HG02943 (cell line): ENCODE data around the gene PSMG3.
"Not testable (repeated sequence)": the region's sequence is repeated elsewhere in the genome, so short reads cannot be mapped to it uniquely, and the experiment has no call there.

ENCODE experiments used
- ATAC-seq: cut with Tn5 transposase; IDR thresholded peaks from one replicate; pipeline ENCODE4 v1.9.1; 2021; ENCODE audit warnings: mild to moderate bottlenecking, low read depth, moderate library complexity; ENCODE audit not compliant: unreplicated experiment

The PSMG3 gene

DNA sequence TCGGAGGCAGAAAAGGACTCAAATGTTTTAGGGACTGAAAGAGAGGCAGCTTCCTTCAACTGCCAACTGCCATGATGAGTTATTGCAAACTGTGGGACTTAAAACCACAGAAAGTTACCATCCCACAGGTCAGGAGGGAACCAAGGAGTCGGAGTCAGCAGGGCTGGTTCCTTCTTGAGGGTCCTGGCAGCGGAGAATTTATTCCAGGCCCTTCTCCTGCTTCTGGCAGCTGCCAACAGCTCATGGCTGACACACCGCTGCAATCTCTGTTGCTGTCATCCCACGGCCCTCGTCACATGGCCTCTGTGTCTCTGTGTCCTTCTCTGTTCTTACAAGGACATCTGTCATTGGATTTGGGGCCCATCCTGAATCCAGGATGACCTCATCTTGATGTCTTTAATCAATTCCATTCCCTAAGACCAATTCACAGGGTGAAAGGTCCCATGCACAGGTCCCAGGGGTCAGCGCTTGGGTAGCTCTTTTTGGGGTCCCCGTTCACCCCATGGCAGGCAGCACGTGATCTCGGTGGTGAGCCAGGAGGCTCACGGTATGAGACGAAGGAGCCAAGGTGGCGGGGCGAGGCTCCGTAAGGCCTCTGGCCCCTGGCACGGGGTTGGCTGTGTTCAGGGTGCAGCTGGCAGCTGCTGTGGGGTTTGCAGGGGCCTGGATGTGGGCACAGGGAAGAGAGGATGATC, 27.4 kb upstream of the PSMG3 start:
- no peak for ATAC-seq

DNA sequence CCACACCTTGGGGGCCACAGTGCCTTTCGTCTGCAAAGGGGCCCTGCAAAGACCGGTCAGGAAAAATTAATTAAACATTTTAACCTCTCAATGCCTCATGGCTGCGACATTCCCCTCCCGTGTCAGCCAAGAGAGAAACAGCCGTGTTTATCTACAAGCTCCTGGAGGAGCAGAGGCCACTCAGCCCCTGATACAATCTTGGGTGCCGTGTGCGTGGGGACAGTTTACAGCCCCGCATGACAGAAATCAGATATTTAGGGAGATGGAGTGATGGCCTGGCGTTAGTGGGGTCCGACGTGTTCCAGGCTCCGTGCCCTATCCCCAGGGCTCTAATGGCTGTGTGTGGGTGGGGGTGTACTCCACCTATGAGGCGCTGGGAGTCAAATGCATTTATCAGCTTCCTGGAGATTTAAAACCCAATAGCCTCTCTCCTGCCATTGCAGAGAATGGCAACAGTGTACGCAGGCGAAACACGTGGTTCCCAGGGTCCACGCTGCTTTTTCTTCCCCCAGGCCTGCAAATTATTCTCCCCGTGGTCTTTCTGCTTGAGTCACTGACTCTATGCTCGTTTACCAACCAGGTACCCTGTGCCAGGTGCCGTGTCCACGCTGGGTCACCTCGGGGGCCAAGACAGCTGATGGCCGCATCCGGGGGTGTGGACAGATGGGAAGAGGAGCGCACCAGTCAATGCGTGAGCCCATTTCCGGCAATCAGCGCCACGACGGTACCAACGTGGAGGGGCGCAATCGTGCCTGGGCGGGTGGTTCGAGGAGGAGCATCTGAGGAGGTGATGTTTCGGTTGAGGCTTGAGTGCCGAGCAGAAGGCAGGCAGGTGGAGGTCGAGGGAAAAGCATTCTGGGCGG, 26.6 kb upstream of the PSMG3 start:
- no peak for ATAC-seq

DNA sequence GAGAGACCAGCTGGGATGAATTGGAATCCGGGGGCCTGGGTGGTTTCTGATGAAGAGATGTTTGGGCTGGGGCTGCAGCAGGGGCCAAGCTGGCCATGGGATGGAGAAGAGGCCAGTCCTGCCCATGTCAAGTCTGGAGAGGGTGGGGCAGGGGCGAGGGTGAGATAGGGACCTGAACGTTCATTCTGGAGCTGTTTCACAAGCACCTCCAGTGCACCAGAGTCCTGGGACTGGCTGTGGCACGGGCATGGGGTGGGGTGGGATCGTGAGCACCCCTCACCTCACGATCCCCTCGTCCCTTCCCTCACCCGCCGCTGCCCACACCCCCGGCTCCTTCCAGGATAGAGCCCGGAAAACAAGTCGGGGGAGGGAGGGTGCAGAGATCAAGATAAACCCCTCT, 25.8 kb upstream of the PSMG3 start:
- ATAC-seq = no peak

DNA sequence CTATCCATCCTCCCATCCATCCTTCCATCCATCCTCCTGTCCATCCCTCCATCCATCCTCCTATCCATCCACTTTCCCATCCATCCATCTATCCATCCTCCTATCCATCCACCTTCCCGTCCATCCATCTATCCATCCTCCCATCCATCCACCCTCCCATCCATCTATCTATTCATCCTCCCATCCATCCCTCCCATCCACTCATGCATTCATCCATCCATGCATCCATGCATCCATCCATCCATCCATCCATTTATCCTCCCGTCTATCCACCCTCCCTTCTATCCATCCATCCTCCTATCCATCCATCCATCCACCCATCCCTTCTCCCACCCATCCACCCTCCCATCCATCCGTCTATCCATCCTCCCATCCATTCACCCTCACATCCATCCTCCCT, 25.2 kb upstream of the PSMG3 start:
- no peak for ATAC-seq

DNA sequence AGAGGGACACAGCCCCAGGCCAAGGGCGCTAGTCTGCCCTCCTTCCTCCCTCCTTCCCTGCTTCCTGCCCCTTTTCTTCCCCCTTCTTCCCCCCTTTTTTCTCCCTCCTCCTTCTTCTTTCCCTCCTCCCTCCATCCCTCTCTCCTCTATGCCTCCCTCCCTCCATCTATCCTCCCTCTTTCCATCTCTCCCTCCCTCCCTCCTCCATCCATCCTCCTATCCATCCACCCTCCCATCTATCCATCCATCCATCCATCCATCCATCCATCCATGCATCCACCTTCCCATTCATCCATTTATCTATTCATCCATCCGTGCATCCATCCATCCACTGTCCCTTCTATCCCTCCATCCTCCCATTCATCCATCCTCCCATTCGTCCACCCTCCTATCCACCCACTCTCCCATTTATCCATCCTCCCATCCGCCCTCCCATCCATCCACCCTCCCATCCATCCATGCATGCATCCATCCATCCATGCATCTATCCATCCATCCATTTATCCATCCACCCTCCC, 24.1 kb upstream of the PSMG3 start:
- ATAC-seq = no peak

DNA sequence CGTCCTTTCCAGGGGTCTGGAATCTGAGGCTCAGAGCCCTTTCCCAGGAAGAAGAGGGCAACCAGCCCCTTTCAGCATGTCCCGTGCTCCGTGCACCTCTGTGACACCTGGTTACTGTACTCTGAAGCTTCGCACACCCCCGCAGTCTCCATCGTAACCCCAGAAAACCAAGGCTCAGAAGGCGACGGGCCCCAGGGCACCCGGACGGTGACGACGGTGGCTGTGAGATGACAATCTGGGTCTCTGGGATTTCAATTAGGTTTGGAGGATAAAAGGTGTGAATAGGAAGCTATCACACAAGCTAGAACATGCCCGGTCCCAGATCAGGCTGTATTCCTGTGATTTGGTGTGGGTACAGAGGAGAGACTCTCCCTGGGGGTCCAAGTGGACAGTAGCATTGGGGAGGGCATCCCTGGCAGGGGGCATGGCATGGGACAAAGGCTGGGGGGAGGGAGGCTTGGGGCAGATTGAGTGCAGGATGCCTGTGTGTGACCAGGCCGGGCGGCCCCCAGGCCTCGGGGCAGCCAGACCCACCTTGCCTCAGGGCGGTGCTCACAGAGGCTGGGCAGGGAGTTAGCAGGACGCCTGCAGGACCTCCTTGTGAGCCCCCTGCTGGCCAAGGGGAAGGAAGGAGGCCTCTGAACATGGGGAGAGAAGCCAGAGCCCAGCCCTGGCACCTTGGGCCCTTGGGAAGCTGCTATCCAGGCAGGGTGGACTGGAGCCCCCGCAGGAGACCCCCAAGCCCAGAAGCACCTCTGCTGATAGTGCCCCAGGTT, 23.4 kb upstream of the PSMG3 start:
- no peak for ATAC-seq

DNA sequence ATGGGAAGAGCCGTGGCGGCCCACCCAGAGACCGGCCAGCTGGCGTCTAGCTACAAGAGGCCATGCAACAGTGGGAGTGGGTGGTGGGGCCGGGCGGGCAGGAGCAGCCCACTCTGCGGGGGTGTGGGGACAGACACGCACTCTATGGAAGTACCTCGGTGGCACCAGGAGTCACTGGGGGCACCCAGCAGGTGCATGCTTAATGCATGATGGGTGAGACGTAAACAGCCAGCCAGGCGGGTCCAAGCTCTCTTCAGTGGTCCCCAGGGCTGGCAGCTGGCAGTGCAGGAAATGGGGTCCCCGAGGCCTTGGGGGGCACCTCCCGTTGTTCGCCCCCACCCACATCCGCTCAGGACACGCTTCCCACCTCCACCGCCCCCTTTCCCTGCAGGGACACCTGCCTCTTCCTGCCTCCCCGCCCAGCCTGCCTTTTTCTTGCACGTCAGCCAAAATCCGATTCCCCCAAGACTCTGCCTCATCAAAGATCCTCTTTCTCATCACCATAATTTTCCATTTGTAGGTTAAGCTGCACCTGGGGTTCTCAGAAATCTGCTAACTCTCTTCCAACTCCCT, 22.6 kb upstream of the PSMG3 start:
- no peak for ATAC-seq

DNA sequence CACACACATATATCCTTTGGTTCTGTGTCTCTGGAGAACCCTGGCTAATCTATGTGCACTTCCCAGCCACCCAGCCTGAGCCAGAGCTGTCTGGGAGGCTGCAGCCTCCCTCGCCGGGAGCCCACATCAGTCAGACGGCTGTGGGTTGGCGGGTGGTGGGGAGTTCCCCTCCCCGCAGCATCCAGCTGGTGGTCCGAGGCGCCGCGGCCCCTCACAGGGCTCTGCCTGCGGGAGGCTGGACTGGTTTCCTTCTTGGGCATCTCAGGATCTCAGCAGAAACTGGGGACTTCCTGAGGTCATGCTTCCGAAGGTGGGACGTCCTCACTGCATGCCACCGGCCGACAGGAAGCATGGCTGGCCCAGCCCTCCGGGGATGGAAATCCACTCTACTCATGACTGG, 22.0 kb upstream of the PSMG3 start:
- ATAC-seq = no peak

DNA sequence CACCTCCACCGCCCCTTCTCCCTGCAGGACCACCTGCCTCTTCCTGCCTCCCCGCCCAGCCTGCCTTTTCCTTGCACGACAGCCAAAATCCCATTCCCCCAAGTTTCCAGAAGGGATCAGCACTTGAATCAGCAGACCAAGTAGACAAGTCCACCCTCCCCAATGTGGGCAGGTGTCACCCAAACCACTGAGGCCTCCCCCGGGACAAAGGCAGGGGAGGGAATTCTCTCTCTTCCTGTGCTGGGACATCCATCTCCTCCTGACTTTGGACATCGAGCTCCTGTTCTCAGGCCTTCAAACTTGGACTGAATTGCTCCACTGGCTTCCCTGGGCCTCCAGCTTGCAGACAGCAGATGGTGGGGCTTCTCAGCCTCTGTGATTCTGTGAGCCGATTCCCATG, 21.6 kb upstream of the PSMG3 start:
- no peak for ATAC-seq

DNA sequence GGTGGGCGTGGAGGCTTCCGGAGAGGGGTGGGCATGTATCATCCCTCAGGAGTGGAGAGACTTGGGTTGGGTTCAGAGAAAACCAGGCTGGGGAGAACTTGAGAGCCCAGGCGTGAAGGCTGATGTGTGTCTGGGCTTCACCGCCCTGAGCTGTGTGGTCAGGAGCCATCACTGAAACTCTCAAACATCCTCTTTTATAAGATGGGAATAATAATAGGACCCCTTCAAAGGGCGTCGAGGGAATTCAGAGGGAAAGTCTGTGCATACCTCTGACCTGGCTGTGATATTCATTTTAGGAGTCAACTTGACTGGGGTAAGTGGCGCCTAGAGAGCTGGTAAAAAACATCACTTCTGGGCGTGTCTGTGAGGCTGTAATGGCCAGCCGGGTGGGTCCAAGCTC, 21.1 kb upstream of the PSMG3 start:
- ATAC-seq = no peak

DNA sequence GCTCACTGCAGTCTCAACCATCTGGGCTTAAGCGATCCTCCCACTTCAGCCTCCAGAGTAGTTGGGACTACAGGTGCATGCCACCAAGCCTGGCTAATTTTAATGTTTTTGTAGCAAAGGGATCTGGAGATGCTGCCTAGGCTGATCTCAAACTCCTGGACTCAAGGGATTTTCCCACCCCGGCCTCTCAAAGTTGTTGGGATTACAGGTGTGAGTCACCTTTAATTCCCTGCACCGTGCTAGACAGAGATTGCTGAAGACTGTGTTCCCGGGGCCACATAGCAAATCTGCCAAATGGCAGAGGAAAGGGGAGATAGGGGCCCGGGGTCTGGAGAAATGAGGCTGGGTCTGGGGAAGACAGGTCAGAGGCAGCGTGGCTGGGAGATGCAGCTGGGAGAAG, 20.6 kb upstream of the PSMG3 start:
- no peak for ATAC-seq

DNA sequence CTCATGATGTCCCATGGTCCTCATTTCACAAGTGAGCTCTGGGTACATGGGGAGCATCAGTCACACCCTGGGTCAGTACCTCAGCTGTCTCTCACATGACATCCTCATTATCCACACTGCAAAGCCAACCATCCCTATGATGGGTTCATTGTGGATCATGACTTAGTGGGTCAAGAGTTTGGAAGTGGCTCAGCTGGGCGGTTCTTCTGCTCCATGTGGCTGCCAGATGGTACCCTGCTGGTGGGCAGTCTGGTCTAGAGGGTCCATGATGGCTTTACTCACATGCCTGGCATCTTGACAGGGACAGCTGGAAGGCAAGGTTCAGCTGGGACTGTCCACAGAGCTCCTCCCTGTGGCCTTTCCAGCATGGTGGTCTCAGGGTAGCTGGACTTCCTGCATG, 19.1 kb upstream of the PSMG3 start:
- no peak for ATAC-seq

DNA sequence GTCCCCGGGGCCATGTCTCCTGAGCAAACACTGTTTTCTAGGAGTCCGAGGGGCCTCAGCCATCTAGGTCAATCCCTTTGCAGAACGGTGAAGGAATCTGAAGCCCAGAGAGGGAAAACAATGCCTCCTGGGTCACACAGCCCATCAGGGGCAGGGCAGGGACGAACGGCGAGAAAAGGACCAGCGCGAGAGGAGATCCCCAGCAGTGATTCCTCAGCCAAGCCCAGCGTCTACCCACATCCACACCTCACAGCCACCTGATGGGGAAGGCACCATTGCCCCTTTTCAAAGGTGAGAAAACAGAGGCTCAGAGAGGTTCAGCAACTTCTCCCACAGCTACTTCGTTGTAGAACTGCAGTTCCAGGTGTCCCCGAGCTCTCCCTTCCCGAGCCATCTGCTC, 17.9 kb upstream of the PSMG3 start:
- no peak for ATAC-seq

DNA sequence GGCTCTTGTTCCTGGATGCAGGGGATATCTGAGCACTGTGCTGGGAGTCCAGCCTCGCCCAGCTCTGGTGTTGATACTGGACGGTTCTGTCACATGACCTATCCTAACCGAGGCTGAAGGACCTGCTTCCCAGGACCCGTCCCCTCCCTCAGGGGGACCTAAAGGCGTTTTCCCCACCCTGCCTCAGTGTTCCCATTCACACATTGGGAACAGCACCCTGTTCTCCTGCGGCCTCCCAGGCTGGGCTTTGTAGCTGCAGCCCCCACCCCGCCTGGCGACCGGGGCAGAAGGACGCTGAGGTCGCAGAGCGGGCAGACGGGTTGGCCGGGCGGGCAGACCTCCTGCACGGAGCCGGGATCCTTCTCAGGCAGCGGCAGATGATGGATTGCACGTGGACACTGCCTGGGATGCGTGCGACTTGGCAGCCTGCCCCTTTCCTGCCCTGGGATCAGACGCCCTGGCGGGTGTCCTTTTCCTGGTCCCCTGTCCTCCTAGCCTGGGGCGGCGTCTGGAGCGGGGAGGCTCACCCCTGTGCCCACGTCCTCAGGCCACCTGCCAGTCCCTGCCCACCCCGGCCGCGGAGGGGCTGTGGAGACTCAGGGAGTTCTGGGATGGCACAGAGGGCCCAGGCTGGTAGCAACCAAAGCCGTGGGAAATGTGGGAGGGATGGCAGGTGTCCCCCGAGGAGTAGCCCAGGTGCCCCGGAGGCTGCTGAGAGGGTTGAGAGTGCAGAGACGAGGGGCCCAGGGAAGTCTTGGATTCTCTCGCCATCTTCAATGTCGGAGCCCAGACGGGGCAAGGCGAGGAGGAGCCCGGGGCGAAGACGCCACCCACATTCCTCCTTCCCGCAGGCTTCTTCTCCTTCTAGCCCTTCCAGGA, 17.2 kb upstream of the PSMG3 start:
- ATAC-seq = no peak

DNA sequence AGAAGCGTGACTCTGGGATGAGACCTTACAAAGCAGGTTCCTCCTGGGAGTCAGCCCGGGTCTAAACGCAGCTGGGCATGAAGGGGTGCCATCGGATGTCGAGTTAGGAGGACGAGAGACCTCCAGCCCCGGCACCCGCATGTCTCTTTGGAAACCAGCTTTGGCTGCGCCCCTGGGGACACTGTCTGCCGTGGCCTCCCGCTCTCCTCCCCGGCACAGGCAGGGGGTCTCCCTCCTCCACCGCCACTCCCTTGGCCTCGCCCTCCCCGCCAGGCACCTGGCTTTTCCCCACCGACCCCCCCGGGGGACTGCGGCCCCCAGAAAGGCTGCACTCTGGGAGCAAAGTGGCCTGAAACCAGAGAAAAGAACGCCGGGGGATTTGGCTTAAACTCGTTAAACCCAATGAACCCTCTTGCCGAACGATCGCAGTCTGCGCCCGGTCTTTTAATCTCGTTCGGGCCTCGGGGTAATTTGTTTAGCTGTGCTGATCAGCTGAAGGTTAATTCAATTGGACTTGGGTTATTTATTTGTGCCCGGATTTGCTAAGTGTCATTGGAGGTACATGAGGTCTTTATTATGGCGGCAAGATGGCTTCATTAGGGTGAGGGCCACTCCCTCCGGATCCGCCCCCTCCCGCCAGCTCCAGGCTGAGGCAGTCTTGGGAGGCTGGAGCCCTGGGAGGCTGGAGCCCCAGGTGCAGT, 16.4 kb upstream of the PSMG3 start:
- no peak for ATAC-seq

DNA sequence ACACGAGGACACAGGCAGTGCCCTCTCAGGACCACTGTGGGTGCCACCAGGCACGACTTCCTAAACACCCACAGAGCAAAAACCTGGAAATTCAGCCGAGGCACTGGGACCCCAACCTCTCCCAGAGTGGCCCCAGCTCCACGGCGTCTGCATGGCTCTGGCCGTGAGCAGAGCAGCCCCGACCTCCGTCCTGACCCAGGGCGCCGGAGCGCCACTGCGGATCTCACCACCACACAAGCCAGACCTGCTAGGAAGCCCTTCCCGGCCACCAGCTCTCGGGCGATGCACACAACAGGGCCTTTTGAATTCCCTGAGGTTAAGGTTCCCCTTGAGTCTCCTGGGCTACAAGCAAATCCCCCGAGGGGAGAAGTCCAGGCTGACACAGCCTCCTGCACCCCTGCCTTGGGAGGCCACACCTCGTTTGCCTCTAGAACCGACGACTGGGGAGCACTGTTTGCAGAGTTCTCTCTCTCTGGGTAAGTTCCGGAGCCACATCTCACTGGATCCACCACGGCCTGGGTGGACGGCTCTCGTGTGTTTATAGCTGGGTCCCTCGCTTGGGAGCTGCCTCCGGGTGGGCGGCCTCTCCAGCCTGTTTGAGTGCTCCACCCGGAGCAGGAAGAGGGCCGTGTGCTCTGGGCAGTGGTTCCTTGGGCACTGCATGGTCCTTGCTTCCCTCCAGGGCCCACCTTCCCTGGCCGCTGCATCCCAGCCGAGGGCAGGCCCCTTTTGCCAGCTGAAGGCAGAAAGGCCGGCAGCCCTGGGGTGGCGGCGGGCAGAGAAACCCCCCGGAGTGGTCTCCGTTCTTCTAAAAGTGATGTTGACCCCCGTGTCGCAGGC, 15.5 kb upstream of the PSMG3 start:
- ATAC-seq = no peak

DNA sequence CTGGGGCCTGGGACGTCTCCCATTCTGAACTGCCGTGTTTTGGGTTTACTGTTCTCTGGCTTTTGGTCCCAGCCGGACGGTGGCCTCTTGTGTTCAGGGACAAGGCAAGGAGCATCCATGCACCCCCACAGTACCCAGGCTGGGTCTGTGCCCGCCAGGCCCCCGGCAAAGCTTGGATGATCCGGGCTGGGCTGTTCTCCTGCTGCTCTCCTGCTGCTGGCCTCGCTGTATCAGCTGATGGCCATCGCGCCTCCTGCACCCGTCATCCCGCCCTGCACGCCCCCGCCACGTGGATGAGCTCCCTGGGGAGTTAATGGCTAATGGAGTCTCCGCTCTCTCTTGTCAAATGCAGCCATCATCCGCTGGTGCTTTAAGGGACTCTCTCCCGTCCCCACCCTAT, 14.9 kb upstream of the PSMG3 start:
- no peak for ATAC-seq

DNA sequence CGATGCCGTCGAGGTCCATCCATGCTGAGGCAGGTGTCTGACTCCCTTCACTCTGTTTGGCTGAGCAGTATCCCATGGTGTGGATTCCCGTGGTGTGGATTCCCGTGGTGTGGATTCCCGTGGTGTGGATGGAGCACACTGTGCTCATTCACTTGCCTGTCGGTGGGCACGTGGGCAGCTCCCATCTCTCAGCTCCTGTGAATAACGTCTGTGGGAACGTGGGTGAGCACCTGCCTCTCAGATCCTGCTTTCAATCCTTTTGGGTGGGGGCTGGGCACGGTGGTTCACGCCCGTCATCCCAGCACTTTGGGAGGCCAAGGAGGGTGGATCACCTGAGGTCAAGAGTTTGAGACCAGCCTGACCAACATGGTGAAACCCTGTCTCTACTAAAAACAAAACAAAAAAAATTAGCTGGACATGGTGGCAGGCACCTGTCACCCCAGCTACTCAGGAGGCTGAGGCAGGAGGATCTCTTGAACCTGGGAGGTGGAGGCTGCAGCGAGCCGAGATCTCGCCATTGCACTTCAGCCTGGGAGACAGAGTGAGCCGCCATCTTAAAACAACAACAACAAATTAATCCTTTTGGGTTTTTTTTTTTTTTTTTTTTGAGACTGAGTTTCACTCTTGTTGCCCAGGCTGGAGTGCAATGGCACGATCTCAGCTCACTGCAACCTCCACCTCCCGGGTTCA, 13.6 kb upstream of the PSMG3 start:
- ATAC-seq = not testable (repeated sequence)
